ENCODE data around the gene CLK2. TPM values are rescaled to one million over a fixed set of nuclear protein-coding genes. Genes with fewer than 3 reads are reported as not detected.

Gene CLK2
- 13.6 and 23.4 TPM in 2 replicates for total RNA-seq

DNA sequence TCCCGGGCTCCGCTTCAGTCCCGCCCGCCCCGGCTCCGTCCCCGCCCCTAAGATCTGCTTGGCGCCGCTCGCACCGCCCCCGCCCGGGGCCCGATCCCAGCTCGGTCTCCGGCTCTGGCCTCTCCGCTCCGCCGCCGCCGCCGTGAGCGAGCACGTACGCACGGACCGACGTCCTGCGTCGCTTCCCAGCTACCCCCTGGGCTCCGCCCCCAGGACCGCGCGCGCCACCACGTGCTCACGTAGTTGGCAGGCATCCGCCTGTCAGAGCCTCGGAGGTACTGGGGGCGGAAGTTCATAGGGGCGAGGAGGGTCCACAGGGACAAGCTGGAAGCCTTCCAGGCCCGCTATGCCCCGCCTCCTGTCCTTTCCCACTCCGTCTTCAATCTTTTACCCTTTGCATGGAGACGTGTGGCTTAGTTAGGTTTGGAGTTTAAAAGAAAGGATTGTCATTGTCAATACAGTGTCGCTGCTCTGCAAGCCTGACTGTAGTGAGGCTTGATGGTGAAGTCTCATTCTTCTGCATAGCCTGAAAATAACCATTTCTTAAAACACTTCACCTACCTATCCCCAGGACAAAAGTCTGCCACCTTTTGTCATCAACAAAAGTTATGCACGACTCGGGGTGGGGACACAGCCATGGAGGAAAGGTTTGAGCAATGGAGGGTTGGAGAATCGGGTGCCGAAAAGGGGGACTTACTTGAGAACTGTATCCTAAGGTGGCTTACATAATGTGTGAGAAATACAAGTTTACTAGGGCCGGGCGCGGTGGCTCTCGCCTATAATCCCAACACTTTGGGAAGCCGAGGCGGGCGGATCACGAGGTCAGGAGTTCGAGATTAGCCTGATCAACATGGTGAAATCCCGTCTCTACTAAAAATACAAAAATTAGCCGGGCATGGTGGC is at the start of gene CLK2:
Gene CLK2 (minus strand): TSS at position 162 of the 903 bp plus-strand sequence. CDS start 2,527 bp downstream, outside the sequence.
- peak; percentile 78 to 96 for DNase-seq (ENCODE audit: low read depth in 2 of 2)

GRCh38 chr1:155322571-155322952 is 49.3 kb upstream of the CLK2 start:
- DNase-seq (ENCODE audit: low read depth in 2 of 2) = peak in 1 of 2 donors; percentile 60

GRCh38 chr1:155321639-155322503 is 48.6 kb upstream of the CLK2 start:
- DNase-seq (ENCODE audit: low read depth in 2 of 2) = peak in 1 of 2 donors; percentile 9

DNA sequence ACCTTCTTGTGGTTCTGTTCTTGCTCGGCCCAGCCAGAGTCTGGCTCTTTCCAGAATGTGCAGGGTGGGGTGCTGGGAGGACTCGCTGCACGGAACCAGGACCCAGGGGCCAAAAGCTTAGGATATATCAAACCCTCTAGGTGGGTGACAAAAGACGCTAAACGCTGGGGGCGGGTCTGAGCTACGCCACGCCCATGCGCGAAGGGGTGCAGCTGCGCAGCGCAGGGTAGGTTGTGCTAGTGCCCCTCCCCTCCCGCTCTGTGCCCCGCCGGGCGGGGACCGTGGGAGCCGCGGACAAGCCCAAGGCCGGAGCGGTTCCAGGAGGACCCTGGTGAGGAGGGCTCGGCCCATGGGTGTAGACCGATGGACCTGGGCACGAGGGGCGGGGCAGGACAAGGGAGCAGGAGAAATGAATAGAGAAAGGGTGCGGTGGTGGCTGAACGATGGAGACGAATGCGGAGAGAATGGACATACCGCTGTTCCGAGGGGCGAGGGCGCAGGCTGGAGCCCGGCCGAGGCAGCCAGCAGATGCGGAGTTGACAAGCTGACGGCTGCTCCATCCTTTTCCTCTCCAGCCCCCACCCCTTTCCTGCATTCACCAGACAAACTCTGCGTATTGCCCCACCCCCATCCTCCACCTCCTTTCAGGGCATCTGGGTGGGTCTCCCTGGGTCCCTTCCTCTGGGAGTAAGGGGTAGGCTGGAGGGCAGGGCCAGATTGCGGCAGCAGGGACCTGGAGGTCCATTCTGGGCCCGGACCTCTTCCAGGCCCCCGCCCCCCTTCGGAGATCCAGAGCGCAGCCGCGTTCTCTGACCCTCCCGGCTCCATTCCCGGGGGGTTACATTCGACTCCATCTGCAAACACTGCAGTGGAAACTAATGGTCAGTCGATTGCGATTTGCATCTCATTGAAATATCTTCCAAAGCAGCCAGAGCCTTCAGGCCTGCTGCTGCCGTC is 47.6 kb upstream of the CLK2 start, which contains the start of gene RUSC1:
Gene RUSC1 (plus strand): TSS at position 234 of the 957 bp plus-strand sequence. CDS start 880 bp downstream, outside the sequence.
- peak in 1 of 2 donors; percentile 70 for DNase-seq (ENCODE audit: low read depth in 2 of 2)

DNA sequence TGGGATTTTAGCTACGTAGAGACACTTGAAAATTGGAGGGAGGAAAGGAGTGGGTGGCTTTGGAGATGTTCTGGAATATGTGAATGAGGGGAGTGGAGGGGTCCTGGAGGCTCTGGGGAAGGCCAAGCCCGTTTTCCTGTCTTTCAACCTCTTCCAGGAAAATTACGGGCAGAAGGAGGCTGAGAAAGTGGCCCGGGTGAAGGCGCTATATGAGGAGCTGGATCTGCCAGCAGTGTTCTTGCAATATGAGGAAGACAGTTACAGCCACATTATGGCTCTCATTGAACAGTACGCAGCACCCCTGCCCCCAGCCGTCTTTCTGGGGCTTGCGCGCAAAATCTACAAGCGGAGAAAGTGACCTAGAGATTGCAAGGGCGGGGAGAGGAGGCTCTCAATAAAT is 46.9 kb upstream of the CLK2 start:
- no peak for DNase-seq (ENCODE audit: low read depth in 2 of 2)

DNA sequence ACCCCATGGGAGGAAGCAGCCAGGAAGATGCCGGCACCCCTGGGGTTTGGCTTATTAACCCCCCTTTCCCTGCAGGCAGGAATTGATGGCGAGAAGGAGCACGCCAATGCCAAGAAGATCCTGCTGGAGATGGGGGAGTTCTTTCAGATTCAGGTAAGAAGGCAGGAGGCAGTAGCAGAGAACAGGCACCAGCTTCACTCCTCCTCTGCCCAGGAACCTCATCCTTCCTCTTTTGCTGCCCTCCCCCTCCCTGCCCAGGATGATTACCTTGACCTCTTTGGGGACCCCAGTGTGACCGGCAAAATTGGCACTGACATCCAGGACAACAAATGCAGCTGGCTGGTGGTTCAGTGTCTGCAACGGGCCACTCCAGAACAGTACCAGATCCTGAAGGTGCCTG is 46.2 kb upstream of the CLK2 start:
- DNase-seq (ENCODE audit: low read depth in 2 of 2) = no peak

GRCh38 chr1:155318082-155318481 is 44.8 kb upstream of the CLK2 start:
- no peak for DNase-seq (ENCODE audit: low read depth in 2 of 2)

GRCh38 chr1:155316922-155317321 is 43.6 kb upstream of the CLK2 start:
- no peak for DNase-seq (ENCODE audit: low read depth in 2 of 2)

- no peak for DNase-seq (ENCODE audit: low read depth in 2 of 2)
These were observed 40.0 kb upstream of the CLK2 start for GRCh38 chr1:155313261-155313660.

DNA sequence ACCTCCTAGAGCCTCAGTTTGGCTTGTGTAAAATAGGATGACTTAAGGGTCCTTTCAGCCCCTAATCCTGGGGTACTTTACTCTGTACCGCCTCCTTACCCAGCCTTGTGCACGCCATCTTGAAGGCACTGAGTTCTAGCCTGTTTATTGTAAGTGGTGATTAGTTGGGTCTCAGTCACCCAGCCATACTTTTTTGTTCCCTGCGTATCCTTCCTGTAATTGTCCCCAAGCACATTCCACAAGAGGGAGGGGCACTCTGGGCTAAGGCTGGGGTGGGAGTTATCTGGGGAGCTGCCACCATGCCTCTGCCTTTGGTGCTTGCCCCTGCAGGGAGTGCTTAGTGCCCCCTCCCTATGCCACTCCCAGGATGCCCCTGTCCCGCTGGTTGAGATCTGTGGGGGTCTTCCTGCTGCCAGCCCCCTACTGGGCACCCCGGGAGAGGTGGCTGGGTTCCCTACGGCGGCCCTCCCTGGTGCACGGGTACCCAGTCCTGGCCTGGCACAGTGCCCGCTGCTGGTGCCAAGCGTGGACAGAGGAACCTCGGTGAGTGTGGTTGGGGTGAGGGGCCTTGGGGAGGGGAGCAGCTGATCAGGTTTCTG is 36.2 kb upstream of the CLK2 start:
- DNase-seq (ENCODE audit: low read depth in 2 of 2) = peak; percentile 69 to 79

DNA sequence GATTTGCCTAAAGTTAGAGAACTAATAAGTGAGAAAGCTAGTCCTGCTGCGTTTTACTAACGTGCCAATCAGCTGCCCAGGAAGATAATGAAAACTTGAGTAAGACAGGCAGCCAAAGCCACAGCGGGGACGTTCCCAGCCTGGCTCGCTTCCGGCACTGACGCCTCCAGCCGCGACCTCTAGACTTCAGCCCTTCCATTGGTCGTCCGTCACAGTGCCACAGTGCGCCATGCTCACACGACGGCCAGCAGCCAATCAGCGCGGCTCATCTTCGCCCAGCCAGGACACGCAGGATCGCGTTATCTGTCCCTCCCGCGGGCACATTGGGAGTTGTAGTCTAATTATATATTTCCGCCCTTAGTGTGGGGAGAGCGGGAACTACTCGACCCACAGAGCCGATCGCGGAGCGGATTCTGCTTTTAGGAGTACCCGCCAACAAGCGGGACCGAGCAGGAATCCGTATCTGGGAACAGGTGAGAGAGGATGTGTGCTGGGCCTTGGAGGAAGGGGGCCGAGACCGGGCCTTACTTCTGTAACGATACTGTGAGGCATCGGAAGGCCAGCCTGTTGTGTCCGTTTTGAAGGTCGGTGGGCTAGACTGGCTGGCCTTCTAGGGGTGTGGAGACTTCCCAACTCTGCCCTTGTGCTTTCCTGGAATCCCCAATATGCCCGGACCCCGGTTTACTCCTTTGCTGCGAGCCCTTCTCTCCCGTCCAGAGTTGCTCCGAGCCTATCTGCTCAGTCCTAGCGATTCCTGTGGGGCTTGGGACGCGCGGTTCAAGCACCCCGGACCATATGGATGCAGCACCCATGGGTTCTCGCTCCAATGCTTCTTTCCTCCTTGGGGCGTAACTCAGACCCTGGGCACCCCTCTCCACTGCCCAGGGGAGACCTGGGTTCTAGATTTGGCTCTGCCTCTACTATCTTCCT is 35.5 kb upstream of the CLK2 start, which contains the start of gene FDPS:
Gene FDPS (plus strand): TSS at position 374 of the 930 bp plus-strand sequence. CDS start 924 bp downstream, outside the sequence.
- DNase-seq (ENCODE audit: low read depth in 2 of 2) = peak; percentile 97 to 99

GRCh38 chr1:155307247-155307740 is 34.0 kb upstream of the CLK2 start:
- peak; percentile 39 to 67 for DNase-seq (ENCODE audit: low read depth in 2 of 2)

DNA sequence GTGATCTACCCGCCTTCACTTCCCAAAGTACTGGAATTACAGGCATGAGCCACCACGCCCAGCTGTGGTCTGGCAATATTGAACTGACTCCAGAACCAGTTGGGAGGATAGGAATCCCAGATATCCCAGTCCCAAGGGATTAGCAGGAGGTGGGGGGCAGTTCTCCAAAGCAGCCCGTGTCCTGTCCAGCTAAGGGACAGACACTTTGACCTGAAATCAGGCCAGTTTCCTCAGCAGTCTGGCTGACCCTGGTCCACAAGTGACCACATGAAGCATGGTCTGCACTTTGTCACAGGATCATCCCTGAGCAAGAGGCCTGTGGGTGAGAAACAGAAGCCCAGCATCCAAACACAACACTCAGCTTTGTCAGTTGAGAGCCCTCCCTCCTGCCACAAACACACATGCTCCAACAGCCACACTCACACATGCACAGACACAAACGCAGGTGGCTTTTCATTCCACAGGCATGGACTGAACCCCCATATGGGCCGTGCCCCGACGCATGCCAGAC is 32.6 kb upstream of the CLK2 start:
- DNase-seq (ENCODE audit: low read depth in 2 of 2) = no peak

GRCh38 chr1:155304558-155305063 is 31.3 kb upstream of the CLK2 start:
- no peak for DNase-seq (ENCODE audit: low read depth in 2 of 2)

DNA sequence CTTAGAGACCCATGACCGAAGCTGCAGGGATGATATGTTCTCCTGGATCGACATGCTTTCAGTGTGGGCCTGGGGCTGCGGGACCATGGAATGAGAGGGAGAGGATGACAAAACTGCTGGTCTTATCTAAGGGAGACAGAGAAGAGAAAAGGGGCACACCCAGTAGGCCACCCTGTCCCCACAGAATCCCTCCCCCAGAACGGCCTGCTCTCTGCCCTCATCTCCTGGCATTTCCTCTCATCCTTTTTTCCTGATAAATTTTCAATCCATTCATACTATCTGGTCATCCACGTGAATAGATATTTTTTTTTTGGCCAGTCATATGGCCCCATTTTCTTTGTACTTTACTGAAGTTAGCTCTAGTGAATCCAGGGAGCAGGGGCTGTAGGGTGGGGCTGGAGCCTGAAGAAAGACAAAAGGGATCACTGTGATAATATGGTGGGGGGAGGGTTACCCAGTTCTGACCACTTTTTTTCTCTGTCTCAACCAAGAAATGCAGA is 28.1 kb upstream of the CLK2 start, which contains the start of gene PKLR:
Gene PKLR (minus strand): TSS at position 97 of the 500 bp plus-strand sequence. CDS start 43 bp downstream, at position 54.
- DNase-seq (ENCODE audit: low read depth in 2 of 2) = no peak

DNA sequence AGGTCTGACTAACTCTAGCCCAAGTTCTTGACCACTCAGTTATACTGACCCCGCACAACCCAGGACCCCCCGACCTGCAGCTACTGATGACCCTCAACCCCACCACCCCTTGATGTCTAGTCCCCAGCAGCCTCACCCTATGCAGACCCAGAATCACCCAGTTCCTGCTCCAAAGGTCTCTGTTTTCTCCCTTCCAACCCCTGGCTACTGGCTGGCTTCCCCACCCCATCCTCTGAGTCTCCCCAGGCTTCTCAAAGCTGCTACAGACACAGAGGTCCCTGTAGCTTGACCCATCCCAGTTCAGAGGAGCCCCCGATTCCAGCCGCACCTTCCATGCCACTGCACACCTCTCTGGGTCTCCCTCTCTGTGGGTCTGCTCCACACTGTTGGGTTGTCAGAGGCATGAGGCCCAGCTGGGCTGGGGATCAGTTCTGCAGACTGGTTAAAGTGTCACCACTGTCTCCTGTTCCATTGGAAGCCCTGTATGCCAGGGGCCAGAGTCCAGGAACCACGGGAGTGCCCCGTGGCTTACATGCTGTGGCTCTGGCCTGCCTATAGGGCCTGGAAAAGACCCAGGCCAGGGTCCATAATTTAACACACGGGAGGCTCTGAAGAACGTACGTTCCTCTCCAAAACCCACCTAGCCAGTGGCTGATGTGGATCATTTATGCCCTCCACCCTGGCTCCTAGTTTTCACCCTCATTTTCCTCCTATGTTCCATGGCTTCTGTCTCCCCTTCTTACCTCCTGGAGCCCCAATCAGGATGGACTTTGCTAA is 27.4 kb upstream of the CLK2 start:
- no peak for DNase-seq (ENCODE audit: low read depth in 2 of 2)

DNA sequence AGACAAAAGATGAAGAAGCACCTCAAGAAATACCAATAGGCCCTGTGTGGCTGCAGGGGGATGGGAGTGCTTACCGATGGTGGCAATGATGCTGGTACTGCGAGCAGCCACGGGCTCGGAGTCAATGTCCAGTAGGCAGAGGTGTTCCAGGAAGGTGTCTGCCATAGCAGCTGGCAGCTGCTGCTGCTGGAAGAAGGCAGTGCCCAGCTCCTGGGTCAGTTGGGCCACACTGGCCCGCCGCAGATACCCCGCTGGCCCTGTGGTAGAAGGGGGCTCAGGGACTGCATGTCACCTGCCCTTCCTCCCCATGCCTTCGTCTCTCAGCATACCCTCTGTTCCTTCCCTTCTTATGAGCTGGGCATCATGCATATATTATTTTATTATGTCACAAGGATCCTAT is 26.7 kb upstream of the CLK2 start:
- DNase-seq (ENCODE audit: low read depth in 2 of 2) = no peak

All from dermis microvascular lymphatic vessel endothelial cell (primary cell).